ENCODE data around the gene TTLL1. TPM values are rescaled to one million over a fixed set of nuclear protein-coding genes. Genes with fewer than 3 reads are reported as not detected.

Gene TTLL1
- total and polyA plus RNA-seq, 2 experiments from 2014 or later = 5.5 to 6.8 TPM

- DNase-seq (ENCODE audit: low spot score) (no peak), ATAC-seq (peak; percentile 18)
- Histone ChIP-seq H3K4me3 (no peak overlapping the region), H4K20me1 (replicated peaks; ENCODE audit: insufficient read depth) (peaks cover 78% of the 10 kb centered on the region), H3K4me2 (0 out of 2 replicates have a peak overlapping the region, but pooled peaks have one; percentile 55), H3K4me1 (ENCODE audit: insufficient read depth) (peaks cover 46% of the 10 kb centered on the region), H3K9me2 (ENCODE audit: insufficient read depth) (no peaks in the 10 kb centered on the region), H2AFZ (no peak overlapping the region), H3K27me3 (ENCODE audit: insufficient read depth) (no peaks in the 10 kb centered on the region), H3F3A (replicated peaks; ENCODE audit: low read depth) (0 out of 2 replicates have a peak, but pooled peaks cover 7% of the 10 kb centered on the region), H3K79me2 (replicated peaks; ENCODE audit: insufficient read depth) (peaks cover 100% of the 10 kb centered on the region), H3K36me3 (ENCODE audit: insufficient read depth) (no peaks in the 10 kb centered on the region), H3K27ac (ENCODE audit: low read depth) (0 out of 2 replicates have a peak overlapping the region, but pooled peaks have one; percentile 32)
- H3K4me1 Mint-ChIP-seq = peaks cover 55% of the 10 kb centered on the region
- no peak overlapping the region for H3K4me3 Mint-ChIP-seq
- peaks cover 4% of the 10 kb centered on the region; the same call in 2 of the 3 replicates for H3K36me3 Mint-ChIP-seq (ENCODE audit: low read depth)
- no peaks in the 10 kb centered on the region for H3K9me3 Mint-ChIP-seq
- TF ChIP-seq ZNF114 (CRISPR knock-in tag; IDR thresholded peaks at IDR 0.05) (no peak), EZH2phosphoT487 (IDR thresholded peaks at IDR 0.05; ENCODE audit: unreplicated experiment) (no peak), POLR2AphosphoS5 (IDR thresholded peaks at IDR 0.05; ENCODE audit: low read depth) (no peak), ZNF462 (CRISPR knock-in tag; IDR thresholded peaks at IDR 0.05) (no peak), JUNB (IDR thresholded peaks at IDR 0.05; ENCODE audit: unreplicated experiment) (no peak), STAT1 (IDR thresholded peaks at IDR 0.05; ENCODE audit: unreplicated experiment) (no peak), CREB1 (CRISPR knock-in tag; IDR thresholded peaks at IDR 0.05; ENCODE audit: low read depth) (no peak), EZH2 (IDR thresholded peaks at IDR 0.05; ENCODE audit: low read depth, unreplicated experiment) (no peak), NANOG (IDR thresholded peaks at IDR 0.05; ENCODE audit: borderline replicate concordance) (no peak), ZNF331 (CRISPR knock-in tag; IDR thresholded peaks at IDR 0.05; ENCODE audit: low read depth) (no peak)
- TF ChIP-seq, protein P1, sequence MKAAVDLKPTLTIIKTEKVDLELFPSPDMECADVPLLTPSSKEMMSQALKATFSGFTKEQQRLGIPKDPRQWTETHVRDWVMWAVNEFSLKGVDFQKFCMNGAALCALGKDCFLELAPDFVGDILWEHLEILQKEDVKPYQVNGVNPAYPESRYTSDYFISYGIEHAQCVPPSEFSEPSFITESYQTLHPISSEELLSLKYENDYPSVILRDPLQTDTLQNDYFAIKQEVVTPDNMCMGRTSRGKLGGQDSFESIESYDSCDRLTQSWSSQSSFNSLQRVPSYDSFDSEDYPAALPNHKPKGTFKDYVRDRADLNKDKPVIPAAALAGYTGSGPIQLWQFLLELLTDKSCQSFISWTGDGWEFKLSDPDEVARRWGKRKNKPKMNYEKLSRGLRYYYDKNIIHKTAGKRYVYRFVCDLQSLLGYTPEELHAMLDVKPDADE (IDR thresholded peaks at IDR 0.05) = no peak
- TF ChIP-seq, protein P2, sequence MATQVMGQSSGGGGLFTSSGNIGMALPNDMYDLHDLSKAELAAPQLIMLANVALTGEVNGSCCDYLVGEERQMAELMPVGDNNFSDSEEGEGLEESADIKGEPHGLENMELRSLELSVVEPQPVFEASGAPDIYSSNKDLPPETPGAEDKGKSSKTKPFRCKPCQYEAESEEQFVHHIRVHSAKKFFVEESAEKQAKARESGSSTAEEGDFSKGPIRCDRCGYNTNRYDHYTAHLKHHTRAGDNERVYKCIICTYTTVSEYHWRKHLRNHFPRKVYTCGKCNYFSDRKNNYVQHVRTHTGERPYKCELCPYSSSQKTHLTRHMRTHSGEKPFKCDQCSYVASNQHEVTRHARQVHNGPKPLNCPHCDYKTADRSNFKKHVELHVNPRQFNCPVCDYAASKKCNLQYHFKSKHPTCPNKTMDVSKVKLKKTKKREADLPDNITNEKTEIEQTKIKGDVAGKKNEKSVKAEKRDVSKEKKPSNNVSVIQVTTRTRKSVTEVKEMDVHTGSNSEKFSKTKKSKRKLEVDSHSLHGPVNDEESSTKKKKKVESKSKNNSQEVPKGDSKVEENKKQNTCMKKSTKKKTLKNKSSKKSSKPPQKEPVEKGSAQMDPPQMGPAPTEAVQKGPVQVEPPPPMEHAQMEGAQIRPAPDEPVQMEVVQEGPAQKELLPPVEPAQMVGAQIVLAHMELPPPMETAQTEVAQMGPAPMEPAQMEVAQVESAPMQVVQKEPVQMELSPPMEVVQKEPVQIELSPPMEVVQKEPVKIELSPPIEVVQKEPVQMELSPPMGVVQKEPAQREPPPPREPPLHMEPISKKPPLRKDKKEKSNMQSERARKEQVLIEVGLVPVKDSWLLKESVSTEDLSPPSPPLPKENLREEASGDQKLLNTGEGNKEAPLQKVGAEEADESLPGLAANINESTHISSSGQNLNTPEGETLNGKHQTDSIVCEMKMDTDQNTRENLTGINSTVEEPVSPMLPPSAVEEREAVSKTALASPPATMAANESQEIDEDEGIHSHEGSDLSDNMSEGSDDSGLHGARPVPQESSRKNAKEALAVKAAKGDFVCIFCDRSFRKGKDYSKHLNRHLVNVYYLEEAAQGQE (IDR thresholded peaks at IDR 0.05; ENCODE audit: unreplicated experiment) = no peak
- TF ChIP-seq, protein P3, sequence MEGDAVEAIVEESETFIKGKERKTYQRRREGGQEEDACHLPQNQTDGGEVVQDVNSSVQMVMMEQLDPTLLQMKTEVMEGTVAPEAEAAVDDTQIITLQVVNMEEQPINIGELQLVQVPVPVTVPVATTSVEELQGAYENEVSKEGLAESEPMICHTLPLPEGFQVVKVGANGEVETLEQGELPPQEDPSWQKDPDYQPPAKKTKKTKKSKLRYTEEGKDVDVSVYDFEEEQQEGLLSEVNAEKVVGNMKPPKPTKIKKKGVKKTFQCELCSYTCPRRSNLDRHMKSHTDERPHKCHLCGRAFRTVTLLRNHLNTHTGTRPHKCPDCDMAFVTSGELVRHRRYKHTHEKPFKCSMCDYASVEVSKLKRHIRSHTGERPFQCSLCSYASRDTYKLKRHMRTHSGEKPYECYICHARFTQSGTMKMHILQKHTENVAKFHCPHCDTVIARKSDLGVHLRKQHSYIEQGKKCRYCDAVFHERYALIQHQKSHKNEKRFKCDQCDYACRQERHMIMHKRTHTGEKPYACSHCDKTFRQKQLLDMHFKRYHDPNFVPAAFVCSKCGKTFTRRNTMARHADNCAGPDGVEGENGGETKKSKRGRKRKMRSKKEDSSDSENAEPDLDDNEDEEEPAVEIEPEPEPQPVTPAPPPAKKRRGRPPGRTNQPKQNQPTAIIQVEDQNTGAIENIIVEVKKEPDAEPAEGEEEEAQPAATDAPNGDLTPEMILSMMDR (conservative IDR thresholded peaks at IDR 0.05; ENCODE audit: low read depth in 2 of 2) = no peak
- H3K27me3 Mint-ChIP-seq (ENCODE audit: insufficient read depth, low read depth, poor library complexity) = peaks cover 14% of the 10 kb centered on the region
- 0 out of 2 replicates have a peak overlapping the region, but pooled peaks have one; percentile 50 for H3K27ac Mint-ChIP-seq
Measured at GRCh38 chr22:43007519-43008102, 81.6 kb downstream of the TTLL1 start.

All from GM23338 (cell line).